Osteoblast (primary cell): ENCODE results near the gene UBE2D3. TPM values are rescaled to one million over a fixed set of nuclear protein-coding genes. Genes with fewer than 3 reads are reported as not detected.

Experiments used
- DNase-seq: peaks from one replicate; pipeline ENCODE4 v3.0.0; 2011; ENCODE audit warnings: low spot score, mixed read lengths; ENCODE audit not compliant: insufficient read length; ENCODE audit errors: missing footprints
- H2AFZ ChIP-seq: 2 replicates; pipeline ENCODE4 v1.6.0; 2011; ENCODE audit warnings: mild to moderate bottlenecking, low read length
- H3K27ac ChIP-seq: 2 replicates; pipeline ENCODE4 v1.5.1; 2011; ENCODE audit warnings: mild to moderate bottlenecking, low read depth, low read length, moderate library complexity
- H3K27me3 ChIP-seq: 2 replicates; pipeline ENCODE4 v1.6.0; 2012; ENCODE audit warnings: mild to moderate bottlenecking, control low read depth, inconsistent platforms, low read length, moderate library complexity; ENCODE audit not compliant: insufficient read depth
- H3K36me3 ChIP-seq: 2 replicates; pipeline ENCODE4 v1.5.1; 2011; ENCODE audit warnings: mild to moderate bottlenecking, low read length, control low read depth, moderate library complexity; ENCODE audit not compliant: insufficient read depth
- H3K4me1 ChIP-seq: 2 replicates; pipeline ENCODE4 v1.5.1; 2011; ENCODE audit warnings: mild to moderate bottlenecking, low read length, control low read depth, moderate library complexity; ENCODE audit not compliant: insufficient read depth
- H3K4me2 ChIP-seq: 2 replicates; pipeline ENCODE4 v1.6.0; 2011; ENCODE audit warnings: mild to moderate bottlenecking, low read length; ENCODE audit not compliant: insufficient read depth
- H3K4me3 ChIP-seq: fragments of 200-600 bp; sonication (generic); 3 replicates; pipeline ENCODE4 v1.5.1; 2012; ENCODE audit warnings: mild to moderate bottlenecking, low read length, inconsistent platforms; ENCODE audit not compliant: insufficient read depth
- H3K79me2 ChIP-seq: 2 replicates; pipeline ENCODE4 v1.6.0; 2012; ENCODE audit warnings: mild to moderate bottlenecking, low read length, control low read depth, inconsistent platforms; ENCODE audit not compliant: insufficient read depth
- H3K9me3 ChIP-seq: 2 replicates; pipeline ENCODE4 v1.5.1; 2011; ENCODE audit warnings: low read depth, low read length, control low read depth
- H4K20me1 ChIP-seq: 2 replicates; pipeline ENCODE4 v1.6.0; 2012; ENCODE audit warnings: mild to moderate bottlenecking, low read length, control low read depth; ENCODE audit not compliant: insufficient read depth
- total RNA-seq: library from RNA; depleted of rRNA; stranded (reverse); fragments of >200 nt; gene quantifications from 2 replicates; pipeline ENCODE4 v1.2.3, GENCODE V29; 2012
- TF ChIP-seq, protein P1 (sequence below): IDR thresholded peaks from 2 replicates; pipeline ENCODE4 v1.5.1; 2011; ENCODE audit warnings: mild to moderate bottlenecking, low read depth, low read length, moderate library complexity; ENCODE audit errors: extremely low read depth

Gene UBE2D3
- total RNA-seq, 1 donor, result 426 TPM

DNA sequence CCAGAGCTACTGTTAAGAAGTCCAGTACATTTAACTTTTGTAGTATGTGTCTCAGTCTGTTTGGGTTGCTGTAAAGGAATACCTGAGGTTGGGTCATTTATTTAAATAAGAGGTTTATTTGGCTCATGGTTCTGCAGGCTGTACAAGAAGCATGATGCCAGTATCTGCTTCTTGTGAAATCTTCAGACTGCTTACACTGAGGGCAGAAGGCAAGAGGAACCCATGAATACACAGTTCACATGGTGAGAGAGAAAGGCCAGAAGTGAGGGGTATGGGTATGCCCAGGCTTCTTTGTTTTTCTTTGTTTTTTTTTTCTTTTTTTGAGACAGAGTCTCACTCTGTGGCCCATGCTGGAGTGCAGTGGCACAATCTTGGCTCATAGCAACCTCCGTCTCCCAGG lies 35.4 kb upstream of the UBE2D3 start:
- TF ChIP-seq, protein P1, sequence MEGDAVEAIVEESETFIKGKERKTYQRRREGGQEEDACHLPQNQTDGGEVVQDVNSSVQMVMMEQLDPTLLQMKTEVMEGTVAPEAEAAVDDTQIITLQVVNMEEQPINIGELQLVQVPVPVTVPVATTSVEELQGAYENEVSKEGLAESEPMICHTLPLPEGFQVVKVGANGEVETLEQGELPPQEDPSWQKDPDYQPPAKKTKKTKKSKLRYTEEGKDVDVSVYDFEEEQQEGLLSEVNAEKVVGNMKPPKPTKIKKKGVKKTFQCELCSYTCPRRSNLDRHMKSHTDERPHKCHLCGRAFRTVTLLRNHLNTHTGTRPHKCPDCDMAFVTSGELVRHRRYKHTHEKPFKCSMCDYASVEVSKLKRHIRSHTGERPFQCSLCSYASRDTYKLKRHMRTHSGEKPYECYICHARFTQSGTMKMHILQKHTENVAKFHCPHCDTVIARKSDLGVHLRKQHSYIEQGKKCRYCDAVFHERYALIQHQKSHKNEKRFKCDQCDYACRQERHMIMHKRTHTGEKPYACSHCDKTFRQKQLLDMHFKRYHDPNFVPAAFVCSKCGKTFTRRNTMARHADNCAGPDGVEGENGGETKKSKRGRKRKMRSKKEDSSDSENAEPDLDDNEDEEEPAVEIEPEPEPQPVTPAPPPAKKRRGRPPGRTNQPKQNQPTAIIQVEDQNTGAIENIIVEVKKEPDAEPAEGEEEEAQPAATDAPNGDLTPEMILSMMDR, result no peak
- Histone ChIP-seq H3K36me3 (no peaks in the 10 kb centered on the region), H3K4me2 (no peak overlapping the region), H3K27ac (no peak overlapping the region), H4K20me1 (no peaks in the 10 kb centered on the region), H3K79me2 (peaks cover 16% of the 10 kb centered on the region), H3K9me3 (no peaks in the 10 kb centered on the region), H3K27me3 (no peaks in the 10 kb centered on the region), H2AFZ (no peak overlapping the region), H3K4me1 (peaks cover 4% of the 10 kb centered on the region), H3K4me3 (no peak overlapping the region)
- no peak for DNase-seq

GRCh38 chr4:102862016-102862415 lies 34.7 kb upstream of the UBE2D3 start:
- Histone ChIP-seq H4K20me1 (no peaks in the 10 kb centered on the region), H3K9me3 (no peaks in the 10 kb centered on the region), H2AFZ (no peak overlapping the region), H3K27me3 (no peaks in the 10 kb centered on the region), H3K4me3 (no peak overlapping the region), H3K4me1 (no peaks in the 10 kb centered on the region), H3K4me2 (no peak overlapping the region), H3K27ac (no peak overlapping the region), H3K36me3 (no peaks in the 10 kb centered on the region), H3K79me2 (peaks cover 10% of the 10 kb centered on the region)
- TF ChIP-seq, protein P1, result no peak
- DNase-seq, result no peak

DNA sequence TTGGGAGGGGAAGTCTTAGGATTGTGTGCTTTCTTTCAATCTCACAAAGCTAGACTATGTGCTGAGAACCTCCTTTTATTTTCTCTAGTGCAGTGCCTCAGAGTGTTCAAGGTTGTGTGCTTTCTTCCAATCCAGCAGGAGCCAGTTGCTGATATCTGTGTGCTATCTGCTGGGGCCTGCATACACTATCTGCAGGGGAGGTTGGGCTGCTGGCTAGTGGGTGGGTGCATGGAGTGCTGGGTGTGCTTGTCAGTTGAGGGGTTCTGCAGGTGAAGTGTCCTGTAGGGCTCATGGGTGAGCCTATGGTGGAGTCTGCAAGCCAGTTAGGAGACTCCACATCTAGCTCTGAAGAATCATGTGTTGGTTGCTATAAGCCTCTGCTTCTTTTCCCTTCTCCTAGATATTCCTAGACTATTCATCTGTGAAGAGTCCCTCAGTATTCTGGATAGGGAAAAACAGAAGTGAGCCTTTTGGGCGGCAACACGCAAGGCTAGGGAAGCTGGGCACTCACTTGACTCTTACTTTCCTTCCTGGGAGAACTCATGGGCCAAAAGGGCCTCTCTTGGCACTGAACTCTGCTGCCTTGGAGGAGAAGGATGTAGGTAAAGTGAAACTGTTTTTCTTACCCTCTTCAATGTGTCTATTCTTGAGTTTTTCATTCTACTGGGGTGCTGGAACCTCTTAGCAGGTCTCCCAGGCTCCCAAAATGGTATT lies 33.4 kb upstream of the UBE2D3 start:
- Histone ChIP-seq H3K4me3 (no peak overlapping the region), H2AFZ (no peak overlapping the region), H4K20me1 (no peaks in the 10 kb centered on the region), H3K27ac (no peak overlapping the region), H3K4me2 (no peak overlapping the region), H3K4me1 (no peaks in the 10 kb centered on the region), H3K79me2 (peaks cover 6% of the 10 kb centered on the region), H3K9me3 (no peaks in the 10 kb centered on the region), H3K36me3 (no peaks in the 10 kb centered on the region), H3K27me3 (no peaks in the 10 kb centered on the region)
- TF ChIP-seq, protein P1, result no peak
- no peak for DNase-seq

DNA sequence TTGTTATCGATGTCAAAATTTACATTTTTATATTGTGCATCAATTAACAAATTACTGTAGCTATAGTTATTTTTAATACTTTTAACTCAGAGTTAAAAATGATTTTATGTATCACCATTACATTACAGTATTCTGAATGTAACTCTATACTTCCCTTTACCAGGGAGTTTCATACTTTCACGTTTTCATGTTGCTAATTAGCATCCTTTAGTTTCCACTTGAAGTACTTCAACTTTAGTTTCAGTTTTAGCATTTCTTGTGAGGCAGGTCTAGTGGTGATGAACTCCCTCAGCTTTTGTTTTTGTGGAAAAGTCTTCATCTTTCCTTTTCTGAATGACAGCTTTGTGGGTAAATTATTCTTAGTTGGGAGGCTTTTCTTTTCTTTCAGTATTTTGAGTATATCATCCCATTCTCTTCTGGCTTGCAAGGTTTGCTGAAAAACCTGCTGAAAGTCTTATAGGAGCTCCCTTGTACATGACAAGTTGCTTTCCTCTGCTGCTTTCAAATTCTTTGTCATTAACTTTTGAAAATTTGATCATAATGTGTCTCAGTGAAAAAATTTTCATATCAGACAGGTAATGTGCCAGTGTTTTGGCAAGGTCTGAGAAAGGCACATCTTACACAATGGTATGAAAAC lies 31.6 kb upstream of the UBE2D3 start:
- no peak for DNase-seq
- no peaks in the 10 kb centered on the region for H3K27me3 ChIP-seq
- no peak overlapping the region for H3K4me3 ChIP-seq
- no peaks in the 10 kb centered on the region for H3K4me1 ChIP-seq
- no peaks in the 10 kb centered on the region for H3K9me3 ChIP-seq
- TF ChIP-seq, protein P1, result no peak
- H2AFZ ChIP-seq, result no peak overlapping the region
- no peaks in the 10 kb centered on the region for H4K20me1 ChIP-seq
- H3K36me3 ChIP-seq, result no peaks in the 10 kb centered on the region
- H3K4me2 ChIP-seq, result no peak overlapping the region
- peaks cover 2% of the 10 kb centered on the region for H3K79me2 ChIP-seq
- no peak overlapping the region for H3K27ac ChIP-seq
